Suprapubic skin (tissue), 3 donors: ENCODE measurements around the gene SNX9.

Experiments
- EP300 ChIP-seq: sonication (generic); formaldehyde crosslinking; IDR thresholded peaks from one replicate; pipeline ENCODE4 v1.6.1; 2017; ENCODE audit warnings: antibody characterized with exemption
- POLR2A ChIP-seq, 2 donors: fragments of 450-650 bp; IDR thresholded peaks; one replicate each; pipeline ENCODE4 v1.6.1; 2017; ENCODE audit warnings: antibody characterized with exemption in 2 of 2, mild to moderate bottlenecking in 2 of 2, moderate library complexity in 2 of 2
- TF ChIP-seq, protein P1 (sequence below), 2 donors: fragments of 200-600 bp in 1 of 2; fragments of 450-650 bp in 1 of 2; sonication (generic) in 1 of 2; IDR thresholded peaks; one replicate each; pipeline ENCODE4 v1.5.1; 2016 to 2019; ENCODE audit warnings: antibody characterized with exemption in 2 of 2, mild to moderate bottlenecking in 1 of 2, moderate library complexity in 1 of 2

DNA sequence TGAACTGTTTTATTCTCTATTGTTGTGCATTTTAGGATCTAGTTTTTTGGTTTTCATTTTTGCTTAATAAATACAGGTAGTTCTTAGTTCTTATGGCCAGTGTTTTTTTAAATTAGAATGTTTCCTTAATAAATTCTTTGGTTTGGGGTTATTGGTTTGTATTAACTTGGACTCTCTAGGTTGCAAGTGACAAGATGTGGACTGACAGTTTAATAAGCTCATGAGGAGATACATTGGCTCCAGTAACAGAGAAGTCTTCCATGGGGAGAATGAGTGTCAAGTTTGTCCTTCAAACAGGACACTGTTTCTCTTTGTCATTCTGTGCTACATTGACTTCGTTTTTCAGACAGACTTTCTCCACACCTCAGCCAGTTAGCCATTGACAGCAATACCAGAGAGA lies 39.7 kb downstream of the SNX9 start:
- TF ChIP-seq, protein P1, sequence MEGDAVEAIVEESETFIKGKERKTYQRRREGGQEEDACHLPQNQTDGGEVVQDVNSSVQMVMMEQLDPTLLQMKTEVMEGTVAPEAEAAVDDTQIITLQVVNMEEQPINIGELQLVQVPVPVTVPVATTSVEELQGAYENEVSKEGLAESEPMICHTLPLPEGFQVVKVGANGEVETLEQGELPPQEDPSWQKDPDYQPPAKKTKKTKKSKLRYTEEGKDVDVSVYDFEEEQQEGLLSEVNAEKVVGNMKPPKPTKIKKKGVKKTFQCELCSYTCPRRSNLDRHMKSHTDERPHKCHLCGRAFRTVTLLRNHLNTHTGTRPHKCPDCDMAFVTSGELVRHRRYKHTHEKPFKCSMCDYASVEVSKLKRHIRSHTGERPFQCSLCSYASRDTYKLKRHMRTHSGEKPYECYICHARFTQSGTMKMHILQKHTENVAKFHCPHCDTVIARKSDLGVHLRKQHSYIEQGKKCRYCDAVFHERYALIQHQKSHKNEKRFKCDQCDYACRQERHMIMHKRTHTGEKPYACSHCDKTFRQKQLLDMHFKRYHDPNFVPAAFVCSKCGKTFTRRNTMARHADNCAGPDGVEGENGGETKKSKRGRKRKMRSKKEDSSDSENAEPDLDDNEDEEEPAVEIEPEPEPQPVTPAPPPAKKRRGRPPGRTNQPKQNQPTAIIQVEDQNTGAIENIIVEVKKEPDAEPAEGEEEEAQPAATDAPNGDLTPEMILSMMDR (IDR thresholded peaks at IDR 0.05) = no peak
- TF ChIP-seq POLR2A (IDR thresholded peaks at IDR 0.05) (no peak), EP300 (no peak)
